Iris pigment epithelial cell (primary cell): Measurements from ENCODE around the gene SLC17A3.

Experiments
- DNase-seq: peaks from one replicate; pipeline ENCODE4 v3.0.0-alpha.2; 2011; ENCODE audit warnings: low read depth

The SLC17A3 gene, protein sequence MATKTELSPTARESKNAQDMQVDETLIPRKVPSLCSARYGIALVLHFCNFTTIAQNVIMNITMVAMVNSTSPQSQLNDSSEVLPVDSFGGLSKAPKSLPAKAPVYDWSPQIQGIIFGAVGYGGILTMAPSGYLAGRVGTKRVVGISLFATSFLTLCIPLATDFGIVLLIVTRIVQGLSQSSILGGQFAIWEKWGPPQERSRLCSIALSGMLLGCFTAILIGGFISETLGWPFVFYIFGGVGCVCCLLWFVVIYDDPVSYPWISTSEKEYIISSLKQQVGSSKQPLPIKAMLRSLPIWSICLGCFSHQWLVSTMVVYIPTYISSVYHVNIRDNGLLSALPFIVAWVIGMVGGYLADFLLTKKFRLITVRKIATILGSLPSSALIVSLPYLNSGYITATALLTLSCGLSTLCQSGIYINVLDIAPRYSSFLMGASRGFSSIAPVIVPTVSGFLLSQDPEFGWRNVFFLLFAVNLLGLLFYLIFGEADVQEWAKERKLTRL

DNA sequence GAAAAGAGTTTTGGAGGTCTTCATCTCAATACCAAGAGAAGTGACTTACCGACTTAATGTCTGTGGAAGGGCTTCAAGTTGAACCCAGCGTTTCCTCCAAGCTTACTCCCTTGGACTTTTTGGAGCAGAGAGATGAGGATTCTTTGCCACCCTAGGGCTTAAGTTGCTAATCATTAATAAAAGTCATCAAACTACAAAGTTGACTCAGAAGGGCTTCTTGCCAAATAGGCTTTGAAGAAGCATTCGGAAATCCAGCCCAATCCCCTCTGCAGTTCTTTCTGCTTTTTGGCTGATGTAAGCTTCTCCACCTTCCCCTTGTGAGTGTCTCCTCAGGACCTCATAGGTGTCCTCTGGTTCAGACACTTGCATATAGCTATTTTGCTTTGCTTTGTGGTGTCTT, at the start of gene SLC17A3:
Gene SLC17A3 (minus strand): TSS at position 126 of the 400 bp plus-strand sequence. CDS start 5,856 bp downstream, outside the sequence.
- DNase-seq = no peak

DNA sequence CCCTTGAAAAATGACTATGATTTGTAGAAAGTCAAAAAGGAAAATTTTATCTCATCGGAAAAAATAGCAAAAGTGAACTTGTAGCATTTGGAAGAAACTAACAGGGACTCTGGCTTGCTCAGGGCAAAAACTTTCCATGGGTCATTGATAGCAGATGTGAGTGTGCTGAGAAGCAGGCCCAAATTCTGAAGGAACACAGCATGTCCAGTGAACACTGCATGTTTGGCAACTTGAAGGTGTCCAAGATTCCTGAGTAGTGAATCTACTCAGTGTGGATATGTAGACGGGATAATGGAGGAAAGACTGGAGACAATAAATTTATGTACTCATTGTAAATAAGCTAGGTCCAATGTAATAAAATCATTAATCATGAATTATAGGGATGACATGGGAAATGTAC, 48.3 kb upstream of the SLC17A3 start:
- DNase-seq = no peak

DNA sequence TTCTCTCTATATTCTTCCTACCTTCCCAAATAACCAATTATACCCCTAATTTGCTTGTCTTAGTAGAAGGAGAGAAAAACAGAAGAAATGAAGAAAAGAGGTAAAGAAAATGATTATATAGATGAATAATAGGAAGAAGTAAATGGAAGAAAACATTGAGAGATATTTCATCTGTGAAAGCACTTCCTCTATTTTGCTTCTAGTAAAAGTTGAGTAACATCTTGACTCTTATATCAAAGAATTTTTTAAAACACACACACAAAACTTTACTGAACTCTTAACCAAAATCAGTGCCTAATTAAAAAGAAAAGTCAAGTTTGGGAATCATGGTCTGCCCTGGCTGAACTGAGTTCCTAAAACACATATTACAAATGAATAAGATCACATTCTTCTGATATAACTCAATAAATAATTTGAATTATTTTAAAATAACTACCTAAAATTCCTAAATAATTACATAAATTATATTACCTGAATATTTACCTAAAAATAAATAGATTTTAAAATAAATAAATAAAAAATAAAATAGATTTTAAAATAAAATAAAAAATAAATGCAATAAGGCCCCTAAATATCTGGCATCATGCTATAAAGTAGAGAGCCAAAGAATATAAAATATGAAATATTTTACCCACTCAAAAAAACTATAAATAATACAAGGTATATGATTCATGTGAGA, 47.6 kb upstream of the SLC17A3 start:
- no peak for DNase-seq

DNA sequence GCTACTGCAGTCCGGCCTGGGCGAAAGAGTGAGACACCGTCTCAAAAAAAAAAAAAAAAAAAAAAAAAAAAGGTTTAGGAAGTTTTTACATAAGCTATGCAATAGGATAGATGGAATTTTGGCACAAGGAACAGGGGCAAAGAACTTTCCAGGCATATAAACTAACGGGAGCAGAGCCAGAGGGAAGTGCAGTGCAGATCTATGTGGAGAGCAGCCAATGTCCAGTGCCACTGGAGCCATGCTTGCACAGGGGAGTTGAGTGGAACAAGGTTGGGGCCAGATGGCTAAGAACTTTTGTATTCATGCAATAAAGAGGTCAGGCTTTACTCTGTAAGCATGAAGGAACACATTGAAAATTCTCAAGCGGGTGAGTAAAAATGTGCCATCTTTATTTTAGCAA, 45.6 kb upstream of the SLC17A3 start:
- DNase-seq = no peak

DNA sequence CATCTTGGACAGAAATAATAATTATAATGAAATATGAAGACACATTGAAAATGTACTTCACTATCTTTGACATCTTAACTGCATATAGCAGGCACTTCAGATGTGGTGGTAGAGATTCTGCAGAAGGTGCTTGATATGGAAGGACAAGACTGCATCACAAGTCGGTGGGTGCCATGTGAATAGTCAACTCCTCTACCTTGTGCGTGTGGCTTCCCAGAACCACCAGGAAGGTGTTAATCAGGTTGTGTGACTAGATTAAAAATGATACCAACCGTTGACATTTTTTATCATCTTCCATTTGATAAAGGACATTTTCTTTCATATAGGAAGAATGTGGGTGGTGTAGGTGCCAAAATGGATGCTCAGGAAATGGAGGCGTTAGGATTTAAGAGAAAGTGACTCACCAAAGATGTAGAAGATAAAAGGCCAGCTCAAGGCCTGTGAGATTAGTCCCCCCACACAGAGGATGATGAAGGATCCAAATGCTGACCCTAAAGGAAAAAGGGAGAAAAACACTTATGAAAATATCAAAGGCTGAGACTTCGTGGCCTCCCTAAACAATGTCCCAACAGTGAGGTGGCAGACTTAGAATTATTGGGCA, 44.1 kb upstream of the SLC17A3 start:
- no peak for DNase-seq

DNA sequence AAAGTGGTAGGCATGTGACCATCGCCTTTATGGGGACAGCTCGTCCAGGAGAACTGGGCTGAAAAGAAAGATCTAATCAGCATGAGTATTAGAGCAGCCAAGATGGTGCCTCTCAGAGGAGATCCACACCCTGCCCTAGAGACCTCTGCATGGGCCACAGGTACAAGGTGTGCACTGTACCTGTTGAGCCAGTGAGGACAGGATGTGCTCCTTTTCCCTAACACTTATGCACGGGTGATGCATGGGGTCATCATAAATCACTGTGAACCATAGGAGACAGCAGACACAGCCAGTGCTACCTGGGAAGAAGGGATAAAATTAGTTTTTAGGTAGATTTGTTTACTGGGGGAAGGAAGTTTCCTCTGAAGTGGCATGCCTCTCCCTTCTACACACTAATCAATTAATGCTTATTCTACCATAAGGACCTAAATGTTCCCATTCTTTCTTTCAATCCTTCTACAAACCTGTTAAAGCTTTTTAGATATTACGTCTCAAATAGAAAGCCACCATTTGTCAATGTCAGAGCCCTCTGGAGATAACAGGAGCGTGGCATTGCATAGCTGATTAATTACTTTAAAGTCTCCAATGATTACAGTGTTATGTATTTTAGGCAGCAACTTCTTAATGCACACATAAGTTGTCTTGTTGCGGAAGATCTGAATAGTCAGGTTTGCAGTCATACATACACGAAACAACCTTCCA, 42.9 kb upstream of the SLC17A3 start:
- DNase-seq = no peak

DNA sequence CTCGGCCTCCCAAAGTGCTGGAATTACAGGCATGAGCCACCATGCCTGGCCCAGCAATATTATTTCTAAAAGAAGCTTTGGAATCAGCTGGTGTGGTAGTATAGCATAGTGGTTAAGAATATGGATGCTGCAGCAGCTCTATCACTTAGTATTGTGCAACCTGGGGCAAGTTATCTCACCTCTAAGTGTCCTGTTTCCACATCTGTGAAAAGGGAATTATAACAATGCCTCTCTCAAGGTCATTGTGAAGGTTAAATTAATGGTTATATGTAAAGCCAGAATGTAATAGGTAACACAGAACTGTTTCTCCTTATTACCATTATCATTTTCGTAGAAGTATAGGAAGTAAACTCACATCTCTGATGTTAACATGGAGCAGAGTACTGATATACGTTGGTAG, 42.3 kb upstream of the SLC17A3 start:
- no peak for DNase-seq

DNA sequence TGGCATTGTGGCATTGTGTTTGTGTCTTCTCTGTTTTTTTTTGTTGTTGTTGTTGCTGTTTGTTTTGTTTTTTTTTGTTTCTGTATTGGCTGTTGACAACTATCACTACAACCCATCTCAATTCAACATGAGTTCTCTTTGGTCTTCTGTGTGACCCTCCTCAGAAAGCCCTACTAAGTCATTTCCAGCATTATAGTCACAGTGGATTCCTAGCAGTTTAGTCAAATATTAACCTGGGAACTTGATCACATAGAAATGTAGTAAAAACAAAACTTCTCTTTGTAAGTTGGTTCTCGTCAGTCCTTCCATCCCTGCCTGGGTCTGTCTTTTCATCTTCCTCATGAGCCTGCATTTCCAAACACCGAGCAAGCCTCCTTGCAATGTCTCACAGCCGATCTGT, 39.7 kb upstream of the SLC17A3 start:
- no peak for DNase-seq

DNA sequence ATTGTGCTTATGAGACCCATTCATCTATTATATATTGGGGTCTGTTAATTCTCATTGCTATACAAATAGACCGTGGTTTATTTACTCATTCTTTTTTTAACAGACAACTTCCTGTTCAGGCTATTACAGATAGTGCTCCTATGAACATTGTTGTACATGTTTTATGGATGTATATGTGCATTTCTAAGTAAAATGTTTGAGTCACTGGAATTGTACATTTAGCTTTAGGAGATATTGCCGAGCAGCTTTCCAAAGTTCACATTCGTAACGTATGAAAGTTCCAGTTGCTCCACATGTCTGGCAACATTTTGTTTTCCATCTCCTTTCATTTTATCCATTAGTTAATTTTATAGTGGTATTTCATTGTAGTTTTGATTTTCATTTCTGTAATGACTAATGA, 37.3 kb upstream of the SLC17A3 start:
- no peak for DNase-seq

DNA sequence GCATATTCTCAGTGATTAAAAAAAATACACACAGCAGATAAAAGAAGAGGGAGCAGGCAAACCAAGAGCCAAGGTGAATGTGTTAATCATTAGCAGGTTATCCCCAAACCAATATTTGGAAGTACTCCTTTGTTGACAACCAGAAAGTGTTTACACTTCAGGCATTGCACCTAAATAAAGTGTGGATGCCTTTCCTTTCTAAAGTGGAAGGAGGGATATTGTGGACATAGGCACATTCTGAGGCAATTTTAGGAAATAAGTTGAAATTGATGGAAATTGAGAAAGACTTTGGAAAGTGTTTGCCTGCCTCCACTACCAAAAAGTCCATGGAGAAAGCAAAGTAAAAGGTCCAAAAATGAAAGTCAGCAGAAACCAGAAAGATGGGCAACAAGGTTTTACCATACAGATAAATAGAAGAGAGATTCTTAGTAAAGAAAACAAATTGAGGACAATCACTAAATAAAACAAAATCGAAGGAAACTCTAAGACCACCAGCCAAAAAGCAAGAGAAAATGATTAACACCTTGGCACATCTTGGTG, 33.5 kb upstream of the SLC17A3 start:
- DNase-seq = no peak

DNA sequence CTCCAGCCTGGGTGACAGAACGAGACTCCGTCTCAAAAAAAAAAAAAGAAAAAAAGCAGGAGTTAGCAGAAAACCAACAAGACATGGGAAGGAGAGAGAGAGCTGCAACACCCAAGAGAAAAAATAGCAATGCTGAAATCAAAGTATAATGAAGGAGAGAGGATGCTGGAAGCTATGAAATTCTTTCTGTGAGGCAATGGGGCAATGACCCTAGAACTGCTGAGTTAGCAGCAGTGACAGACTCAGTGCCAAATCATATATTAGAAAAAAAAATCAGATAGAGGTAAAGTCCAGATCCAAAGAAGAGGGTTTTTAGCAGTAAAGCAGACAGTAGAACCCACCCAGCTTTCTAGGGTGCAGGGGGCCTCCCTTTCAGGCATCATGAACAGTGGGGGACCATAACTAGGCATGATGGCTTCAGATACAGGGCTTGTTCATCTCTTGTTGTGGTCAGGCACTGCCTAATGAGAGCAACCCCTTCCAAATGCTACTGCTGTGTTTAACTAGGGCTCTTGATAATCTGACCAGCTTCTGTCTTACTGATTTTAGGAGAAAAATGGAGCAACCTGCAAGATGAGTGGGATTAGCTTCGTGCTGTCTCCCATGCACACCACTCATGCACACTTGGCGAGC, 29.5 kb upstream of the SLC17A3 start:
- DNase-seq = no peak

DNA sequence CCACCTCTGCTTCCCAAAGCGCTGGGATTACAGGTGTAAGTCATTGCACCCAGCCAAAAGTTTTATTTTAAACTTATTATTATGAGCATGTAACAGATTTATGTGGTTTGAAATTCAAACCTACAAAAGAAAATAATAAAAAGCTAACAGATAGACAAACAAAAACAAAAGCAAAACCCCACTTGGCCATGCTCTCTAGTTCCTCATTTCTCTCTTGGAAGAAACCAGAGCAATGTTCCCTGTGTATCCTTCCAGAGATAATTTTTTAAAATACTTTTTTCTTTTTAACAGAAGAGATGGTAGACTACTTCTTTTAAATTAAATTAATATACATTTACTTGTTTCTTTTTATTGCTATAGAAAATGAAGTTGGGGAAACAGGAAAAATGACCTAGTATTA, 28.0 kb upstream of the SLC17A3 start:
- DNase-seq = no peak

DNA sequence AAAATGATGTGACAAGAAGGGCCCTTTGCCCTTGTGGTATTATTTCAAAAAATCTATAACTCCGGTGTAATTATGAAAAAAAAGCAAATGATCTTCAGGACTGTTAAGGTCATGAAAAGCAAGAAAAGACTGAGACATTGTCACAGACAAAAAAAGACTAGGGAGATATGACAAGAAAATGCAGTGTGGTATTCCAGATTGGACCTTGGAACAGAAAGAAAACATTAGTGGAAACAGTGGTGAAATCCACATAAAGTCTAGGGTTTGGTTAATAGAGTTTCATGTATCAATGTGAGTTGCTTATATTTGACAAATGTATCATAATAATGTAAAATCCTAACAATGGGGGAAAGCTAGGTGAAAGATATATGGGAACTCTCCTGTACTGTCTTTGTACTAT, 26.8 kb upstream of the SLC17A3 start:
- no peak for DNase-seq

DNA sequence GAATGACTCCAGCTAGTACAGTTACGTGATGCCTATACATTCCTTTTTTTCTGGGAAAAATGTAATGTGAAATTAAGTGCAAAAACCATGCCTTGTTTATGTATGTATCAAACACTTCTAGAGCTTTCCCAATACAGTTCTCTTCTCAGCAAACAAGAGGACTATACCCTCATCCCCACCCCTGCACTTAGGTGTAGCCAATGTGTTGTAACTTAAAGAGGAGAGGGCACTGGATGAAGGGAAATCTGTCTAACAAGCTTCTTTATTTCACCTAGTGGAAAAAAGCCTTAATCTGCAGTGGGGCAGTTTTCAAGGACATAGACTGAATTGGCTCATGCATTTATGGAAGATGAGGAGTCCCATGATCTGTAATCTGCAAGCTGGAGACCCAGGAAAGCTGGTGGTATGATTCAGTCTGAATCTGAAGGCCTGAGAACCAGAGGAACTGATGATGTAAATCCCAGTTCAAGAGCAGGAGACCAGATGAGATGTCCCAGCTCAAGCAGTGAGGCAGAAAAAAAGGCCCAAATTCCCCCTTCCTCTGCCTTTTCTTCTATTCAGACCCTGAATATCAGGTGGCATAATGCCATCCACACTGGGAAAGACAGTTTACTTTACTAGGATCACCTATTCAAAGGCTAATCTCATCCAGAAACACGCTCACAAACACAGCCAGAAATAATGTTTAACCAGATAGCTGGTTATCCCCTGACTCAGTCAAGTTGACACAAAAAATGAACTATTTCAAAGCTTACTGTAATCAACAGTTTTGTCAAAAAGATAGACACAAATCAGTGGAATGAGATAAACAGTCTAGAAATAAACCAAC, 25.8 kb upstream of the SLC17A3 start:
- peak; percentile 21 for DNase-seq

DNA sequence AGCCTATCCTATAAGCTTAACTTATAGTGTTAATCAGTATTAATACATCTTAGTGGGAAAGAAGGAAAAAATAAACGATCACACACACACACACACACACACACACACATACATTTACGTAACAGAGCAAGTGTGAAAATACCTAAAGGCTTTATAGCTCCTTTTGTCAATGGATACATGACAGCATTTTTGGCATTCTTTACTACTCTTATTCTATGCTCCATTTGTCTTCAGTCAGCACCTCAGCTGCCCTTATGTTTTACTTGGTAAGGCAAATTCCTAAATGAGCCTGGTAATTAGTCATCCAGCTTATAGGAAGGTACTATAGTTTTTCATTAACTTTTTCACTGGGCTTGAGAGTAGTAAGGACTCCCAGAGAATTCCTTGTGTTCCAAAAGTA, 25.1 kb upstream of the SLC17A3 start:
- DNase-seq = no peak

DNA sequence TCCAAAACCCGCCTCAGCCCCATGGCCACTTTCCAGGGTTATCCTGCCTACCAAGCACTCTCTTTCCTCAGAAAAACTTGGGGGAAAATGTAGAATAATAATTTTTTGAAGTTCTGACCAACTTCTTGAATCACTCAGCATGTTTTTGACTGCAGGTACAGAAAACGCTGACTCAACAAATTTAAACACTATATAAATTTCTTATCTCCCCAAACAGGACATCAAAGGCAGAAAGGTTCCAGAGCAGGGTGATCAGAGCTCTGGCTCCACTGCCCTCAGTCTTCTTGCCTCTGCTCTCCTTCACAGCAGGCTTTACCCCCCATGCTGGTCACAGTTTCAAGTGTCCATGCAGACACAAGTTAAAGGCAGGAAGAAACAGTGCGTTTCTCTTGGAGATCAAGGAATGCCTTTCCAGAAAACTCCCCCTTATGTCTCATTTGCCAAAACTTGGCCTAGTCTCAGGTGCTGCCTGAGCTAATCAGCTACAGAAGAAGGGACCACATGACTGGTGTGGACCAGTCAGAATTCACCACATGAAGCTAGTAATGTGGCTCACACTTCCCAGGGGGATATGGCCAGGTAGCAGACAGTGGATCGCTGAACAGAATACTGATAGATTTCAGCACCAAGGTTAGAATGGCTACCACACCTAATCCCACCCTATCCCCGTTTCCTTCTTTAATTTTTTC, 24.4 kb upstream of the SLC17A3 start:
- DNase-seq = no peak

DNA sequence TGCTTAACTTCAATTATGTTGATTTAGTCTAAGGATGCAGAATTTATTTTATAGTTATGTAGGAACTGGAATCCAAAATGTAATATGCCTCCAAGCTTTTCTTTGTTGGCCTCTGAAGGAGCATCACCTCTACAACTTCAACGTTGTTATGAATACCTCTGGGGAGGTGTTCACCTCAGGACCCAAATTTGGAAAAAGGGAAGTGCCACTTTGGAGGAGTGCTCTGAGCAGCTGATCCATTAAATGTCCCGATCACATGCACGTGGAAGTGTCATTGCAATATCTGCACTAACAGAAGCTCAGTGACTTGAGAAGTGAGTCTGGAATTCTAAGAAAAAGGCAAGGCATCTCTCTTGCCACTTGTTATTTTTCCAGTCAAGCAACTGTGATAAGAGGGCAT, 22.2 kb upstream of the SLC17A3 start:
- DNase-seq = no peak

DNA sequence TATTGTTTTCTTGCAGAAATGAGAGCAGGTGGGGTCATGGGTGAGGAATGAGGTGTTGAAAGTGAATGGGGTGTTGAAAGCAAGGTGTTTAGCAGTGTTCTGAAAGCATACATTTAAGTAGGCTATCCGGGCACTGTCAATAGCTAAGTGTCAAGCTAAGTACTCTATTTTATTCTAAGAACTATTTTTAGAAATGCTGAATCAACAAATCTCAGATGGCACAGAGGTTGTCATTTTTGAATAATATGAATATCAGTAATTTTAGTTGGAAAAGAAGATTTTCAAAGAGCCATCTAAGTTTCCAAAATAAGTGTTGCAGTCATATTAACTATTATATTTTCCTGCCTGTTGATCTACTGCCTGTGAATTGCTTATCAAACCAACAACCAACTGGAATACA, 21.7 kb upstream of the SLC17A3 start:
- no peak for DNase-seq

DNA sequence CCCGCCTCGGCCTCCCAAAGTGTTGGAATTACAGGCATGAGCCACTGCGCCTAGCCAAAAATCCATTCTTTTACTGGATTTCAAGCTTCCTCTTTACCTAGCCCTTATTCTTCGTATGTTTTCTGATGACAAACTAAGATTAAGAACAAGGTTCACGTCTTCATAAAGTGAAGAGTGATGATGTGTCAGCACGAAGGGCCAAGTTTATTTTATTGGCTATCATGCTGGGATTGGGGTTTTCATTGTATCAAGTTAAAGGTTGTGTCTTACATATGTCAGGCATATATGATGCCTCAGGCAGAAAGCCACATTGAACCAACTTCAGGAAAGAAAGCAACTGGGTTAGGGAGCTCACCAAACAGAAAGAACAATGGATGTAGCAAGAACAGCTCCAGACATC, 19.7 kb upstream of the SLC17A3 start:
- no peak for DNase-seq

DNA sequence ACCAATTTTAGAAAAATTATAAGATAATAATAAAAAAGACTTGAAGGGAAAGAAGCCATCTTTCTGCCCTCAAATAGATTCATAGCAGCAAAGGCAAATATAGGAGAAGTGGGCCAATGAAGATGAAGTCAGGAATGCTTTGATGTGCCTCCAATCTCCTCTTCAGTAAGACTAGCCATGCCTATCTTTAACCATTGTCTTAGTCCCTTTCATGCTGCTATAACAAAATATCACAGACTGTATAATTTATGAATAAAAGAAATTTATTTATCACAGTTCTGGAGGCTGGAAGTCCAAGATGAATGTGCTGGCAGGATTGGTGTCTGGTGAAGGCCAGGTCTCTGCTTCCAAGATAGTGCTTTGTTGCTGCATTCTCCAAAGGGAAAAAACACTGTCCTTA, 18.8 kb upstream of the SLC17A3 start:
- no peak for DNase-seq
